Fibroblast of the conjunctiva (primary cell): ENCODE measurements around the gene MED27.

Experiments
- DNase-seq: peaks from one replicate; pipeline ENCODE4 v3.0.0-alpha.2; 2010; ENCODE audit warnings: low read depth

Gene MED27

GRCh38 chr9:132079391-132080091, at the start of gene MED27:
Gene MED27 (minus strand): TSS chr9:132079867. CDS start chr9:132079844, 23 bp downstream.
- peak; percentile 73 for DNase-seq

- no peak for DNase-seq
These were observed 48.3 kb upstream of the MED27 start for GRCh38 chr9:132127888-132128534.

GRCh38 chr9:132126680-132127236, 47.1 kb upstream of the MED27 start:
- DNase-seq: no peak

DNA sequence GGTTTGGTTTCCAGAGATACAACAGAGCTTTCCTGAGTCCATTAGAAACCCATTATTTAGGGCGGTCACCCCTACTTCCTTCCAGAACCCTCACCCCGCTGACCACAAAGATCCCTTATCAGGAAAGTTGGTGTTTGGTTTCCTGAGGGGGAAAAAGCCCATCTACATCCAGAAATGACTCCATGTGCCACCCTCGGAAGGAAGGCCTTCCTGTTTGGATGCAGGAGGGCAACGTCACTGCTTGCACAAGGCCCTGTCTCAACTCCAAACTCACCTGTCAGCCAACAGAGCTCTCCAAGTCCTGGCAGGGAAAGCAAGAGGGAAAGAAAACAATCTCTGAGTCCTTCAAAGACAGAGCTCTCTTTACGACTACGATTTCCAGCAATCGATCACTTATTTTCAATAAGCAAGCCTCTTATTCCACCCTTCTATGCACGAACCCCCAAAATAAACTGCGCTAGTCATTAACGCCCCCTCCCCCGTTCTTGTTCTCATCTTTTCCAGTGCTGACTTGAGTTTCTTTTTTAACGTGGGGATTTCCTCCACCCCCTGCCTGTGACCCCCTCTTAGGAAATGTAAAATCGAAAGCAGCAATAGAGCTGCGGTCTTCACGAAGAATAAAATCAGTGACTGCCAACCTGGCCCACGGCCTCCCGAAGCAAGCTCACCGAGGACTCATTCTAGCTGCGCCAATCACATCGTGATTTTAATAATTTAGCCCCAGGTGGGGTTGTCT, 46.4 kb upstream of the MED27 start:
- no peak for DNase-seq

GRCh38 chr9:132125361-132125760, 45.7 kb upstream of the MED27 start:
- no peak for DNase-seq

DNA sequence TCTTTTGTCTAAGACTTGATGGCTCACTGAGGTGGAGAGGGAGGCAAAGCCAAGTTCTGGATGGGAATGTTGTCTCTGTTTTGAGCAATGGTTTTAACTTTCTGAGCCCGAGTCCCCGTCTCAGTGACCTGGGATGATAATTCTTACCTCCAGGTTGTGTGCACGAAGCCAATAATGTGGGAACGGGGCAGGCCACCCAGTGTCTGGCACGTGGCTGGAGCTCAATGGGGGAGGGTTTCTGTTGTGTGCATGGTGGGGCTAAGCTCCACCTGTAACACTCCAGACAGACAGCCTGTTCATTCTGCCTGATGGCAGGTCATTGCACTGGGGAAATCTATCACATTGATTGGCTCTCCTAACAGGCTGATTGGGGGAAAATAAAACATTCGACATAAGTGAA, 45.1 kb upstream of the MED27 start:
- no peak for DNase-seq

DNA sequence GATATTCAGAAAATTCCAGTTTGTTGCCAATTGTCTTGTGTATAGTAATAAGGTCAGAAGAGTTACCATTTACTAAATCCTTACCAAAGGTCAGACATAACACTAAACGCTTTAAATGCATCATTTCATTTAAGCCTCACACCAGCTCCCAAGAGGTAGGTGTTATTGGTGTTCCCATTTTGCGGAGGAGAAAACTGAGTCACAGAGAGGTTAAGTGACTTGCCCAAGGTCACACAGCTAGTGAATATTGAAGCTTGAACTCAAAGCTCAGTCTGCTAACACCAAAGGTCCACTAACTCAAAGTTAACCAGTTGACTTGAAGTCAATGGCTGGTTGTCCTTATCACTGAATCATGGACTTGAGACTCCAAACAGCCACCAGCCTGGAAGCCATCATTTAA, 41.4 kb upstream of the MED27 start:
- no peak for DNase-seq

GRCh38 chr9:132117694-132118093, 38.0 kb upstream of the MED27 start:
- DNase-seq: no peak

GRCh38 chr9:132116583-132116982, 36.9 kb upstream of the MED27 start:
- DNase-seq: no peak

DNA sequence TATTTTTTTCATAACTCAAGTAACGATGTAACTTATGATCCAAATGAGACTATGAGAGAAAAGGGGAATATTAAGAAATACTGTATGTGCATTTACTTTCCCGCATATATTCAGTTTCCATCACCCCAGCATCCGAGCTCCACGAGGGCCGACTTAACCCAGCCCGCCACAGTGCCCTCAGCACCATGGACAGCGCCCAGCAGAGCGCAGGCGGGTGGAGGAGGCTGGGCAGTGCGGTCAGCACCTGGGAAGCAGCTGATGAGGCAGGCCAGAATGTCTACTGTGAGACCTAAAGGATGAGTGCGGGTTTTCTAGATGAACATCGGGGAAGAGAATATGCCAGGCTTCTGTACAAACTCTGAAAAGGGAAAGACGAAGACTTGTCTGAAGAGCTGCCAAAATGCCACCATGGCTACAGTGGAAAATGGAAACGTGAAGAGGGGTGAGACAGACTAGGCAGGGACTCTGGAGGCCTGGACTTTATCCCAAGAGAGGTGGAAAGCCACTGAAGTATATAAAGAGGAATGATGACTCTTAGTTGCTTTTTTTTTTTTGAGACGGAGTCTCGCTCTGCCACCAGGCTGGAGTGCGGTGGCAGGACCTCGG, 34.5 kb upstream of the MED27 start:
- peak; percentile 9 for DNase-seq

GRCh38 chr9:132109291-132109690, 29.6 kb upstream of the MED27 start:
- DNase-seq: no peak

GRCh38 chr9:132108728-132109127, 29.1 kb upstream of the MED27 start:
- DNase-seq: no peak

GRCh38 chr9:132099741-132100407, 20.2 kb upstream of the MED27 start:
- no peak for DNase-seq

DNA sequence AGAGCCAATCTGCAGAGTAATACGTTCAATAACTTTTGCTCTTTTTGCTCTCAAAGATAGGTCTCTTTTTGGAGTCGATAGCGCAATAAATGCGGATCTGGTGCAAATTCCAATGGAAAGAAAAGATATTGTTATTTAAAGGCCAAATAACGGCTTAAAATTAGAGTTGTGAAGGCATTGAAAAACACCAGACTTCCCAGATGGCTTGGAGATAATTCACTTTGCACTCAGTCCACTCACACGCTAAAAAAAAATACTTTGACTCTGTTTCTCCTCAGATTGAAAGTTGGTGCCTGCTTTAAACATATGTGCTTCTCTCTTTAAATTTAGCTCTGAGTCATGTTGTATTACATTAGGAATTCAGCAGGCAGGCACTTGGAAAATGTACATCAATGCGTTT, 19.5 kb upstream of the MED27 start:
- DNase-seq: no peak

DNA sequence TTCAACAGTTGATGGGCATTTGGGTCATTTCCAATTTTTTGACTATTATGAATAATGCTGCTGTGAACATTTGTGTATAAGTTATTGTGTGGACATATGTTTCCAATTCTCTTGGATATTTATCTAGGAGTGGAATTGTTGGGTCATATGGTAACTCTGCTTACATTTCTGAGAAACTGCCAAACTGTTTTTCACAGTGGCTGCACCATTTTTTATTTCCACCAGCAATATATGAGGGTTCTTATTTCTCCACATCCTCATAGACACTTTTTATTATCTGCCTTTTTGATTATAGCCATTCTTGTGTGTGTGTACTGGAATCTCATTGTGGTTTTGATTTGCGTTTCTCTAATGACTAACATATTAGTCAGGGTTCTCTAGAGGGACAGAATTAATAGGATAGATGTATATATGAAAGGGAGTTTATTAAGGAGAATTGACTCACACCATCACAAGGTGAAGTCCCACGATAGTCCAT, 14.7 kb upstream of the MED27 start:
- peak; percentile 73 for DNase-seq

DNA sequence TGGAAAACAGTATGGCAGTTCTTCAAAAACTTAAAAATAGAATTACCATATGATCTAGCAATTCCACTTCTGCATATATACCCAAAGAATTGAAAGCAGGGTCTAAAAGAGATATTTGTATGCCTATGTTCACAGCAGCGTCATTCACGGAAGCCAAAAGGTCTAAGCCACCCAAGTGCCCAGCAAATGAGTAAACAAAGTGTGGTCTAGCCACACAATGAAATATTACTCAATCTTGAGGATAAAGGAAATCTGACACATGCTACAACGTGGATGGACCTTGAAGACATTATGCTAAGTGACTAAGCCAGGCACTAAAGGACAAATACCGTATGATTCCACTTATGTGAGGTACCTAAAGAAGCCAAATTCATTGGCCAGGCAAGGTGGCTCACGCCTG, 11.1 kb upstream of the MED27 start:
- no peak for DNase-seq

- no peak for DNase-seq
These were observed 7.9 kb upstream of the MED27 start for GRCh38 chr9:132087438-132088030.

- DNase-seq: no peak
These were observed 2.5 kb upstream of the MED27 start for GRCh38 chr9:132082188-132082587.

- DNase-seq: no peak
These were observed 839 bp downstream of the MED27 start for GRCh38 chr9:132078699-132079356.

DNA sequence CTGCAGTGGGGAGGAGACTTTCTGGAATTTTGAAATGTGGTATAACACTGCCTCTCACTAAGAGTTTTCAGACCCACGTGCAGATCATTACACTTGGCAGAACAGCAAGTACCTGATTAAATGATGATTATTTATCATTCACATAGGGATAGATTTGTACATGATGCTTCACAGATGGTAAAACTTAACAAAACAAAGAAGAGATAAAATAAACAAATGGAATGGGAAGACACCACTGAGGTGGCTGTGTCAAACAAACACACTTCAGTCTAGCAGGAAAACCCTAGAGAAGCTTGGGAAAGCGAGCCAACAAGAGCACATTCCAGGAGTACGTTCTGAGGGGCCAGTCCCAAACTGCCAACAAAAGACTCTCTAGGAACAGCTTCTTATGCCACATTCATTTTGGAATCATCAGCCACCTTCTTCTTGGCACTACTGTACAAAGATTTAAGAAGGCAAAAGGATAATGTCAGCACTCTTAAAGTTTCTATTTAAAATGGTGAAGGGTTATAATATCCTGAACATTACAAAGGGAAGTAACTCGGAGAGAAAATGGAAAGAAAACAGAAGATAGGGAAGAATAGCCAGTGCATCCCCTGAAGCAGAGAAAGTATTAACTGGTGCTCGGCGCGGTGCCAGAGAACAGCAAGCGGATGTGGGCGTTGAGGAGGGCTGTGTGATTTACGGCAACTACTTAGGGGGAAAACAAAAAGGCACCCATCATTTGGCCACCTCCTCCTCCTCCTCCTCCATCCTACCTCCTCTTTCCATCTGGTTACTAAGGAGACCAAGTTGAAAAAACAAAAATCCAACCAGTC, 1.6 kb downstream of the MED27 start:
- DNase-seq: peak; percentile 16
